ENCODE measurements around the gene SNAI3.

- TF ChIP-seq CTCF (IDR thresholded peaks at IDR 0.05 in 8 of 11, conservative IDR thresholded peaks at IDR 0.05 in 3 of 11) = no peak
- no peak for TF ChIP-seq POLR2A (IDR thresholded peaks at IDR 0.05)
- TF ChIP-seq POLR2AphosphoS5 (IDR thresholded peaks at IDR 0.05) = no peak
These were observed 24.8 kb downstream of the SNAI3 start for GRCh38 chr16:88661468-88661867.

Data from spleen (tissue), 7 donors.